GM19467 (cell line): ENCODE data around the gene RAD9A.
A peak's percentile ranks its signal among the peaks of the same experiment; 100 is the strongest.
"Not testable (repeated sequence)": the region's sequence is repeated elsewhere in the genome, so short reads cannot be mapped to it uniquely, and the experiment has no call there.

ENCODE experiments used
- ATAC-seq: cut with Tn5 transposase; IDR thresholded peaks from one replicate; pipeline ENCODE4 v1.9.1; 2021; ENCODE audit warnings: mild to moderate bottlenecking, moderate library complexity; ENCODE audit not compliant: unreplicated experiment

The RAD9A gene

GRCh38 chr11:67395555-67396258, 3.9 kb downstream of the RAD9A start:
- ATAC-seq, result no peak

- ATAC-seq, result no peak
Measured at GRCh38 chr11:67396259-67396581, 4.4 kb downstream of the RAD9A start.

- ATAC-seq, result no peak
Measured at GRCh38 chr11:67396587-67397389, 5.0 kb downstream of the RAD9A start.

GRCh38 chr11:67397536-67397935, 5.8 kb downstream of the RAD9A start:
- no peak for ATAC-seq

- ATAC-seq, result no peak
Measured at GRCh38 chr11:67397986-67398660, 6.3 kb downstream of the RAD9A start.

GRCh38 chr11:67398661-67399563, 7.1 kb downstream of the RAD9A start:
- ATAC-seq, result no peak

GRCh38 chr11:67400251-67400941, 8.6 kb downstream of the RAD9A start:
- ATAC-seq, result no peak

GRCh38 chr11:67400942-67401494, 9.2 kb downstream of the RAD9A start:
- peak; percentile 10 for ATAC-seq

- peak; percentile 54 for ATAC-seq
Measured at GRCh38 chr11:67401495-67402191, 9.9 kb downstream of the RAD9A start, which contains the start of gene PPP1CA. TSS of gene PPP1CA (minus strand) at chr11:67401858. CDS start at chr11:67401782, 76 bp downstream.

- ATAC-seq, result not testable (repeated sequence)
Measured at GRCh38 chr11:67402192-67402839, 10.5 kb downstream of the RAD9A start.

GRCh38 chr11:67403085-67403484, 11.3 kb downstream of the RAD9A start:
- ATAC-seq, result not testable (repeated sequence)

- ATAC-seq, result no peak
Measured at GRCh38 chr11:67404515-67405195, 12.9 kb downstream of the RAD9A start.

- no peak for ATAC-seq
Measured at GRCh38 chr11:67405196-67405567, 13.4 kb downstream of the RAD9A start.

GRCh38 chr11:67405688-67406339, 14.0 kb downstream of the RAD9A start:
- no peak for ATAC-seq

- ATAC-seq, result no peak
Measured at GRCh38 chr11:67406420-67406968, 14.7 kb downstream of the RAD9A start.

- ATAC-seq, result no peak
Measured at GRCh38 chr11:67406969-67407687, 15.3 kb downstream of the RAD9A start.

GRCh38 chr11:67407688-67408163, 15.9 kb downstream of the RAD9A start:
- no peak for ATAC-seq
